Measurements from ENCODE around the gene HOOK2. TPM values are rescaled to one million over a fixed set of nuclear protein-coding genes. Genes with fewer than 3 reads are reported as not detected.

HOOK2 gene
- total RNA-seq, 1 donor from 2014 or later, result 26.8 TPM

DNA sequence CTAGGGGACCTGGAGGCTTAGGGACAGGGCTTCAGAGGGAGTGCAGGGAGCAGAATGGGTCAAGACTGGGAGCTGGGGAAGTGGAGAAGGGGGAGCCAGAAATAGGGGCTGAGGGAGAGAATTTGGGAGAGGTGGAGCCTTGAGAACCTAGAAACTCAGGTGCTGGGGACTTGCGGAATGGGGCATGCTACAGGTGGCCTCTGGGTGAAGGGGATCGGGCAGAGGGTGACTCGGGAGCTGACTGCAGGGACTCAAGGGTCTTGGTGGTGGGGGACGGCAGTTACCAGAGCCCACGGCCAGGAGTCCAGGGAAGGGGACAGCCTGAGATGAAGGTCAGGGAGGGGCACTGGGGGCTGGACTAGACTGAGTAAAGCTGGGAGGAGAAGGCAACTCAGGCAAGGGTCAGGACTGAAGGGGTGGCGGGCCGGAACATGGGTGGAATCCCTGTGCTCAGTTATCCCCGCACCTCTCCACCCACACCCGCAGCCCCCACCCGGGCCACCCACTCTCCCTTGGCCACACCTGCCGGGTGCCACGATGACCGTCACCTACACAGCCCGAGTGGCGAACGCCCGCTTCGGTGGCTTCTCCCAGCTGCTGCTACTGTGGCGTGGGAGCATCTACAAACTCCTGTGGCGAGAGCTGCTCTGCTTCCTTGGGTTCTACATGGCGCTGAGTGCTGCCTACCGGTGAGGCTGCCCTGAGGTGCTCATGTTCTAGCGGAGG, 23.1 kb downstream of the HOOK2 start:
- Mint-ChIP-seq H3K4me3 (ENCODE audit: unreplicated experiment) (no peak overlapping the region), H3K27me3 (ENCODE audit: unreplicated experiment) (peaks cover 23% of the 10 kb centered on the region), H3K27ac (ENCODE audit: unreplicated experiment) (no peak overlapping the region), H3K36me3 (ENCODE audit: unreplicated experiment) (peaks cover 12% of the 10 kb centered on the region), H3K9me3 (ENCODE audit: unreplicated experiment) (no peaks in the 10 kb centered on the region), H3K4me1 (ENCODE audit: unreplicated experiment) (peaks cover 20% of the 10 kb centered on the region)
- no peak for DNase-seq (ENCODE audit: extremely low spot score, unreplicated experiment)
- no peak for TF ChIP-seq CTCF (IDR thresholded peaks at IDR 0.05)

DNA sequence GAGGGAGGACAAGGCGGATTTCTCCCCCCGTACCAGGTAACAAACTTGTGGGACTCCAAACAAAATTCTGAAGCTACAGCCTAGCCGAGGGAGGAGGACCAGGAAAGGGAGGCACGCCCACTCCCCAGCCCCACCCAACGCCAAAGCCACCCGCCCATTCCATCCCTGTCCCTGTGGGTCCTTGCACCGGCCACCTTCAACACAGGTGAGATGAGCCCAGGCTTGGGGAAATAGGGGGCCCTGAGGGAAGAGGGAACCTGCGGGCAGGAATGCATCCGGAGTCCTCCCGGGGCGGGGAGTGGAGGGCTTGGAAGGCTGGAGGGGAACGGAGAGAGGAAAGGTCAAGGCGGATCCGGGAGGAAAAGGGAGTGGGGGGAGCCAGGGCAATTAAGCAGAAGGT, 23.7 kb downstream of the HOOK2 start, which contains the start of gene BEST2:
Gene BEST2, plus strand, starts transcription at position 157 of the 400 bp plus-strand sequence. CDS start 802 bp downstream, outside the sequence.
- H3K4me1 Mint-ChIP-seq (ENCODE audit: unreplicated experiment), result peaks cover 20% of the 10 kb centered on the region
- no peak for DNase-seq (ENCODE audit: extremely low spot score, unreplicated experiment)
- H3K27me3 Mint-ChIP-seq (ENCODE audit: unreplicated experiment), result peaks cover 23% of the 10 kb centered on the region
- H3K9me3 Mint-ChIP-seq (ENCODE audit: unreplicated experiment), result no peaks in the 10 kb centered on the region
- no peak within 1 kb of the TSS for H3K27ac Mint-ChIP-seq (ENCODE audit: unreplicated experiment)
- TF ChIP-seq CTCF (IDR thresholded peaks at IDR 0.05), result no peak
- H3K36me3 Mint-ChIP-seq (ENCODE audit: unreplicated experiment), result peaks cover 12% of the 10 kb centered on the region
- H3K4me3 Mint-ChIP-seq (ENCODE audit: unreplicated experiment), result no peak within 1 kb of the TSS

- H3K4me1 Mint-ChIP-seq (ENCODE audit: unreplicated experiment), result peaks cover 20% of the 10 kb centered on the region
- DNase-seq (ENCODE audit: extremely low spot score, unreplicated experiment), result no peak
- no peaks in the 10 kb centered on the region for H3K9me3 Mint-ChIP-seq (ENCODE audit: unreplicated experiment)
- no peak overlapping the region for H3K4me3 Mint-ChIP-seq (ENCODE audit: unreplicated experiment)
- H3K27me3 Mint-ChIP-seq (ENCODE audit: unreplicated experiment), result peaks cover 23% of the 10 kb centered on the region
- H3K36me3 Mint-ChIP-seq (ENCODE audit: unreplicated experiment), result peaks cover 15% of the 10 kb centered on the region
- no peak for TF ChIP-seq CTCF (IDR thresholded peaks at IDR 0.05)
- no peak overlapping the region for H3K27ac Mint-ChIP-seq (ENCODE audit: unreplicated experiment)
These were observed 24.5 kb downstream of the HOOK2 start for GRCh38 chr19:12750851-12751250.

DNA sequence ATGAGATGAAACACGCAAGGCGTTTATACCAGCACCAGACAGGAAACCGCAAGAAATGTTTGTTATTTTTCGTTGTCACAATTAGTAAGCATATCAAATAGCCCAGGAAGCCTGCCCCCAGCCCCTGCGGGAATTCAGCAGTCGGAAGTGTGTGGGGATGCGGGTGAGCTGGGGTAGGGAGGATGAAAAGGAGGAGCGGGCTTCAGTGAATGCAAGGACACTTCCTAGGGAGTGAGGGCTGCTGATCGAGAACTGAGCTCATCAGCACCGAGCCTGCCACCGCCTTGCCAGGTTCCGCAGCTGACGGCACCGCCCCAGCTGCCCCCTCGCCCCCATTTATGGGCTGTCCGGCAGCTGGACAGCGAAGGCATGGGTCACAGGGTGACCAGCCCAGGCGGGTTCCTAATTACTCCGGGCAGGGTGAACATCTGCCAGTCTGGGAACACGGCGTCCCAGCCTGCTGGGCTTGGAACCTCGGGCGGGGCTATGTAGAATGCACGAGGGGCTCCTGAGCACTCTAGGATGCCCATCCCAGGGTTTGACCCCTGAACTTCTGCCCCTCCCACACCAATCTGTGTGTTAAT, 25.3 kb downstream of the HOOK2 start:
- H3K4me1 Mint-ChIP-seq (ENCODE audit: unreplicated experiment), result peaks cover 20% of the 10 kb centered on the region
- H3K4me3 Mint-ChIP-seq (ENCODE audit: unreplicated experiment), result peak overlapping the region; percentile 15
- TF ChIP-seq CTCF (IDR thresholded peaks at IDR 0.05), result no peak
- DNase-seq (ENCODE audit: extremely low spot score, unreplicated experiment), result no peak
- H3K36me3 Mint-ChIP-seq (ENCODE audit: unreplicated experiment), result peaks cover 18% of the 10 kb centered on the region
- H3K27me3 Mint-ChIP-seq (ENCODE audit: unreplicated experiment), result peaks cover 23% of the 10 kb centered on the region
- H3K27ac Mint-ChIP-seq (ENCODE audit: unreplicated experiment), result no peak overlapping the region
- no peaks in the 10 kb centered on the region for H3K9me3 Mint-ChIP-seq (ENCODE audit: unreplicated experiment)

DNA sequence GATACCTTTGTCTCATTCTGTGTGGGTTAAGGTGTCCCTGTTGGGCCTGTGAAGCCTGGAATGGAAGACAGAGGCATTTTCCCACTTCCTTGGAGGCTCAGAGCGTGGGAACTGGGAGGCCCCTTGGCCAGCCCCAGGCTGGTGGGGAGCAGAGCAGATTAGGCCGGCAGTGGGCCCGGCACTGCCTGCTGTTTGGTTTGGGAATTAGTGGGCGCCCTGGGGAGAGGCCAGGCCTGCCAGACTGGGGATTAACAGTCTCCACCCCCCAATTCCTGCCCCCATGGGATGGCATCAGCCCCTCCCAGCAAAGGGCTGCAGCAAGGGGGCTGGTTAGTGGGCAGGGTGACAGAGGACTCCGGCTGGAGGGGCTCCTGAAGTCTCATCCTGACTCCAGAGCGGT, 26.9 kb downstream of the HOOK2 start:
- Mint-ChIP-seq H3K27me3 (ENCODE audit: unreplicated experiment) (peaks cover 20% of the 10 kb centered on the region), H3K4me1 (ENCODE audit: unreplicated experiment) (peaks cover 20% of the 10 kb centered on the region), H3K36me3 (ENCODE audit: unreplicated experiment) (peaks cover 18% of the 10 kb centered on the region), H3K27ac (ENCODE audit: unreplicated experiment) (no peak overlapping the region), H3K4me3 (ENCODE audit: unreplicated experiment) (no peak overlapping the region), H3K9me3 (ENCODE audit: unreplicated experiment) (no peaks in the 10 kb centered on the region)
- TF ChIP-seq CTCF (IDR thresholded peaks at IDR 0.05), result no peak
- no peak for DNase-seq (ENCODE audit: extremely low spot score, unreplicated experiment)
